BLaER1 (cell line): ENCODE results near the gene TM4SF4.

Source experiments
- H3K27ac ChIP-seq: shearing (Covaris generic); formaldehyde crosslinking; 2 replicates; pipeline ENCODE4 v1.8.1; 2022
- H3K27me3 ChIP-seq: shearing (Covaris generic); formaldehyde crosslinking; 2 replicates; pipeline ENCODE4 v1.8.1; 2022
- H3K36me3 ChIP-seq: shearing (Covaris generic); formaldehyde crosslinking; 2 replicates; pipeline ENCODE4 v1.8.1; 2022
- H3K4me1 ChIP-seq: shearing (Covaris generic); formaldehyde crosslinking; 2 replicates; pipeline ENCODE4 v1.8.1; 2022
- H3K4me2 ChIP-seq: shearing (Covaris generic); formaldehyde crosslinking; 2 replicates; pipeline ENCODE4 v1.8.1; 2022
- H3K4me3 ChIP-seq: shearing (Covaris generic); formaldehyde crosslinking; 2 replicates; pipeline ENCODE4 v1.8.1; 2022
- H3K9ac ChIP-seq: shearing (Covaris generic); formaldehyde crosslinking; 2 replicates; pipeline ENCODE4 v1.8.1; 2022
- H3K9me3 ChIP-seq: shearing (Covaris generic); formaldehyde crosslinking; 2 replicates; pipeline ENCODE4 v1.8.1; 2022
- H4K20me1 ChIP-seq: shearing (Covaris generic); formaldehyde crosslinking; 2 replicates; pipeline ENCODE4 v1.8.1; 2022
- Cebpa-rat ChIP-seq: shearing (Covaris generic); IDR thresholded peaks from 2 replicates; pipeline ENCODE4 v1.8.1; 2022

TM4SF4 gene

DNA sequence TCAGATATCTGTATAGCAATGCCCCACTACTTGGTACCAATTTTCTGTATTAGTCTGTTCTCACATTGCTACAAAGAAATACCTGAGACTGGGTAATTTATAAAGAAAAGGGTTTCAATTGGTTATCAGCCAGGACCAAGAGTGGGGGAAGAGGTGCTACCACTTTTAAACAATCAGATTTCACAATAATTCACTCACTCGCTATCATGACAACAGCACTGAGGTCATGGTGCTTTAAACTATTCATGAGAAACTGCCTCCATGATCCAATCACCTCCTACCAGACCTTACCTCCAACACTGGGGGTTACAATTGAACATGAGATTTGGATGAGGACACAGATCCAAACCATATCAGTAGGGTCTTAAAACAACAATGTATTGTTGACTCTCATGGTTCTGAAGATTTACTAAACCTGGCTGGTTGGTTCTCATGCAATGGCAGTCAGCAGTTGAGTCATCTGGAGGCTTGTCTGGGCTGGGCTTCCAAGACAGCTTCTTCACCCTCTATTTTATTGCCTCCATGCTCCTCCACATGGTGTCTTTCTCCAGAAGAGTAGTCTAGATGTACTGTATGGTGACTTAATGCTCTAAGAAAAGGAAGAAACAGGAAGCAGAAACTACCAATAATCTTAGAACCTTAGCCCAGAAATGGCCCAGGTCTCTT is 21.2 kb upstream of the TM4SF4 start:
- Histone ChIP-seq H3K4me3 (no peak overlapping the region), H3K36me3 (0 out of 2 replicates have a peak, but pooled peaks cover 5% of the 10 kb centered on the region), H3K4me1 (no peaks in the 10 kb centered on the region), H3K4me2 (no peak overlapping the region), H3K9ac (no peak overlapping the region), H4K20me1 (no peaks in the 10 kb centered on the region), H3K27ac (no peak overlapping the region), H3K27me3 (no peaks in the 10 kb centered on the region), H3K9me3 (peaks cover 23% of the 10 kb centered on the region)
- no peak for TF ChIP-seq Cebpa-rat

DNA sequence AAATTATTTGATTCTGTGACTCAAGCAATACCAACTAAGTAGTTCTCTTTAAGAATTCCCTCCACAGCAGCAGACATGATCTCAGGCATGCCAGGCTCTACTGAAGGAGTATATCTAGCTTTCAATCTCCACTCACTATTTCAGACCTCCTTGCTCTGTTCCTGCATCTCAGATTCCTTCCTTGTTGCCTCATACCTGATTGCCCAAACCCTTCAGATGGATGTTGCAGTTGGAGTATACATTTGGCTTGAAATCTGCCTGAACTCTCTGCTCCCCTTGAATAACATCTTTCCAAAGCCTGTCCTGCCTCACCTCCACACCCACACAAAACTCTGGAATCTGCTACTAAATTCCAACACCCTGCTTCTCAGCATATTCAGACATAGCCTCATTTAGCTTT is 19.8 kb upstream of the TM4SF4 start:
- Histone ChIP-seq H3K27ac (no peak overlapping the region), H3K36me3 (0 out of 2 replicates have a peak, but pooled peaks cover 5% of the 10 kb centered on the region)

DNA sequence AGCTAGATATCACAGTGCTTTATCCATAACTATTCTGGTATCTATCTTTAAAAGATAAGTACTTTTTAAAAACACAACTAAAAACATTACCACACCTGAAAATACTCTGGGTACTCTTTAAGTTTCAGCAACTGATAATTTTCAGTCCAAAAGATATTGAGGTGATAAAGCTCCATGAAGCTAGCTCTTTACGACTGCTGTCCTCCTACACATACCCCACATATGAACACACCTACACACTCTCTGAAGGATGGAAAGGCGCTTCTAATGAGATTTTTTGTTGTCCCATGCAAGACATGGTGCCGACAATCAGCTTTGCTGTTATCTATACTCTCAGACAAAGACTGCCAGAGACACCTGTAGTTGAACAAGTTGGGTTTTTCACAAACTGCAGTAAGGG is 19.1 kb upstream of the TM4SF4 start:
- TF ChIP-seq Cebpa-rat: no peak
- Histone ChIP-seq H3K4me3 (no peak overlapping the region), H4K20me1 (no peaks in the 10 kb centered on the region), H3K9me3 (peaks cover 23% of the 10 kb centered on the region), H3K4me1 (no peaks in the 10 kb centered on the region), H3K27ac (no peak overlapping the region), H3K9ac (no peak overlapping the region), H3K27me3 (no peaks in the 10 kb centered on the region), H3K36me3 (0 out of 2 replicates have a peak, but pooled peaks cover 5% of the 10 kb centered on the region), H3K4me2 (no peak overlapping the region)

More for the DNA sequence above, 19.8 kb upstream of the TM4SF4 start:
- no peaks in the 10 kb centered on the region for H3K4me1 ChIP-seq
- no peak for TF ChIP-seq Cebpa-rat
- H3K9me3 ChIP-seq: peaks cover 23% of the 10 kb centered on the region
- no peak overlapping the region for H3K9ac ChIP-seq
- no peak overlapping the region for H3K4me2 ChIP-seq
- no peaks in the 10 kb centered on the region for H4K20me1 ChIP-seq
- no peak overlapping the region for H3K4me3 ChIP-seq
- H3K27me3 ChIP-seq: no peaks in the 10 kb centered on the region

DNA sequence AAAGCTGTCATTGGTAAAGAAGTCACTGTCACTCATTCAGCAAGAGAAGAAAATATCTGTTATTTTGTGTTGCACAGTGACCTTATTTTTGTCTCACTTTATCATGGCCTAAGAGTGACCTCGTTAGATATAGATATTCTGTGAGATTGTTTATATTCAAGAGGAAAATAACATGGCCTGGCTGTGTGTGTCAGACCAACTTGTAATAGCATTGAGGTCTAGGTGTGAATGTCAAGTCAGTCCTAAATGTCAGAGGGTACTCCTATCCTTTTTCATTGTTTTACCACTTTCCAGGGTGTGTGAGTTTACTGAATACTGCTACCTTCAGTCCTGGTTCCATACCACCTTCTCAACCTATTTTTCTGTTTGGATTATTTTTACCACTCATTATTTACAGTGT is 18.5 kb upstream of the TM4SF4 start:
- H3K36me3 ChIP-seq: 0 out of 2 replicates have a peak, but pooled peaks cover 5% of the 10 kb centered on the region
- H3K9me3 ChIP-seq: peaks cover 17% of the 10 kb centered on the region
- H3K4me3 ChIP-seq: no peak overlapping the region
- H4K20me1 ChIP-seq: no peaks in the 10 kb centered on the region
- H3K27me3 ChIP-seq: no peaks in the 10 kb centered on the region
- no peak overlapping the region for H3K9ac ChIP-seq
- H3K27ac ChIP-seq: no peak overlapping the region
- no peak for TF ChIP-seq Cebpa-rat
- no peaks in the 10 kb centered on the region for H3K4me1 ChIP-seq
- H3K4me2 ChIP-seq: no peak overlapping the region

DNA sequence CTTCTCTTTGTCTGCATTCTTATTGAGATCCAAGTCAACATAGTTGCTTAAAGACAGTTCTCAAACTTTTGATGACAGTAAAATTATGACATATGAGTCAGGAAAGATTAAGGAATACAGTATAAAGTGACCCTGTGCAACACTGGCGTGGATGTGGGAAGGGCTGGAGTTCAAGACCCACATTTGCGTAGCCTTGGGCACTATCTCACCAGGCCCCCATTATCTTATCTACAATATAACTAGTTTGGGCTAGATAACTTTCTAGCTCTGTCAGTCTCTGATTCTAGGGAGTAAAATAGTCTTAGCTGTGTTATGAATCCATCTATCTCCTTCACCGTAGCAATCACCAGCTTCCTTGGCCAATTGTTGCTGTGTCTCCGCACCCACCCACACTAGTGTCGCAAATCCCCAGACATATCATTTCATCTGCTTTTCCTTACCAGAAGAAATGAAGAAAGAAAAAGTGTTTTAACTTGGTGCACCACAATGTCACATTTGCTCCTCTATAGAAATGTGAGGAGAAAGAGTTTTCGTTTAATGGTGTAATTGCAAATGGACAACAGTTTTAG is 14.9 kb upstream of the TM4SF4 start:
- Histone ChIP-seq H3K27me3 (no peaks in the 10 kb centered on the region), H3K27ac (no peak overlapping the region), H3K9ac (no peak overlapping the region), H3K9me3 (no peaks in the 10 kb centered on the region), H3K4me2 (no peak overlapping the region), H3K36me3 (no peaks in the 10 kb centered on the region), H3K4me1 (no peaks in the 10 kb centered on the region), H3K4me3 (no peak overlapping the region), H4K20me1 (no peaks in the 10 kb centered on the region)
- TF ChIP-seq Cebpa-rat: no peak

DNA sequence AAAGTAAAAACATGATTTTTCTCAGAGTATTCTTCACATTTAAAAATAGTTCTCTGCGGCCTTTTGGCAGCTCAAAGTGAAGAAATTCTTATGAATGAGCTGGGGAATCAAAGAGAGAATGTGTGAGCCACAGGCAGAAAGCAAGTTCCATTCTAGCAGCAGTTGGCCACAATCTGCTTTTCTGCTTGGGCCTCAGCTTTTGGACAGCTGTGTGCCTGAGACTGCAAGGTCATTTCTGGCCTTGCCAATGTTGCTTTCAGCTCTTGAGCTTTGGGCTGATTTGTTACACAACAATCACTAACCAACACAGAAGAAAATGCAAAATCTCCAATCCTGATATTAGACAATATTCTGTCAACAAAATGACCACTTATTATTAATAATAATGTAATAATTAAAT is 14.4 kb upstream of the TM4SF4 start:
- no peaks in the 10 kb centered on the region for H3K36me3 ChIP-seq
- no peak overlapping the region for H3K4me2 ChIP-seq
- H4K20me1 ChIP-seq: no peaks in the 10 kb centered on the region
- TF ChIP-seq Cebpa-rat: no peak
- H3K9me3 ChIP-seq: no peaks in the 10 kb centered on the region
- no peak overlapping the region for H3K9ac ChIP-seq
- H3K27me3 ChIP-seq: no peaks in the 10 kb centered on the region
- no peak overlapping the region for H3K4me3 ChIP-seq
- no peaks in the 10 kb centered on the region for H3K4me1 ChIP-seq
- H3K27ac ChIP-seq: no peak overlapping the region

DNA sequence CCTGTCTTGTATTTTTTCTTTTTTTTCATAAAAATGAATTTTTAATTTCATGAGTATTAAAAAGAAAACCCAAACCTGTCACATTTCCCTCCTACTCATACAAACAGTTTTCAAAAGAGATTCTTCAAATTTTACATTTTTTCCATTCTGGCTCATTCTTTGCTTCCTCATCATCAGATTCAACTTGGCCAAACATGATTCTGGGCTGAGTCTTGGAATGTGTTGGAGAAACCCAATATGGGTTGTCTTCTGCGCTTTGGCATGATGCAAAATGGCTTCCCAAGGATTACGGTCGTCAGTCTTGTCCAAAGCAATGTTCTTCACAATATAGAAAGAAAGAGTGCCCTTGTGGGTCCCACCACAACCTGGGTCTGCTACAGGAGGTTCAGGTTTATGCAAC is 12.4 kb upstream of the TM4SF4 start:
- Histone ChIP-seq H3K36me3 (no peaks in the 10 kb centered on the region), H3K4me3 (no peak overlapping the region), H3K27me3 (no peaks in the 10 kb centered on the region), H3K9ac (no peak overlapping the region), H4K20me1 (no peaks in the 10 kb centered on the region), H3K4me2 (no peak overlapping the region), H3K9me3 (no peaks in the 10 kb centered on the region), H3K4me1 (no peaks in the 10 kb centered on the region), H3K27ac (no peak overlapping the region)
- TF ChIP-seq Cebpa-rat: no peak

DNA sequence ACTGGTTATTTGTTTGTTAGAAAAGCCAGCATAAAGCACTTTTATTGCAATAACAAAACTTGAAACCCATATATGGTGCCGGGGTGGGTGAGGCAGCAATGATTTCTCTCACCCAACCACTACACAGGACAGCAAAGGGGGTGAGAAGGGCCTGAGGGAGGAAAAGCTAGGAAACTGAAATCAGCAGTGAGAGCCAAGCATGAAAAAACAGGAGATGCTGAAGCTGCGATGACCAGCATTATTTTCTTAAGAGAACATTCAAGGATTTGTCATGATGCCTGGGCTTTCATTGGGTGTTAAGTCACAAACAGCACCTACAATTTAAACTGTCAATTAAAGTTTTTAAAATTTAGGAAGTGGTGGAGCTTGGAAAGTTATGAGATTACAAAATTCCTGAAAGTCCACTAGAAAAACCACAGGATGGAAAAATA is 11.9 kb upstream of the TM4SF4 start:
- Histone ChIP-seq H3K27me3 (no peaks in the 10 kb centered on the region), H3K36me3 (no peaks in the 10 kb centered on the region), H3K4me1 (no peaks in the 10 kb centered on the region), H3K9me3 (no peaks in the 10 kb centered on the region), H3K4me2 (no peak overlapping the region), H3K9ac (no peak overlapping the region), H3K27ac (no peak overlapping the region), H3K4me3 (no peak overlapping the region), H4K20me1 (no peaks in the 10 kb centered on the region)
- TF ChIP-seq Cebpa-rat: no peak

DNA sequence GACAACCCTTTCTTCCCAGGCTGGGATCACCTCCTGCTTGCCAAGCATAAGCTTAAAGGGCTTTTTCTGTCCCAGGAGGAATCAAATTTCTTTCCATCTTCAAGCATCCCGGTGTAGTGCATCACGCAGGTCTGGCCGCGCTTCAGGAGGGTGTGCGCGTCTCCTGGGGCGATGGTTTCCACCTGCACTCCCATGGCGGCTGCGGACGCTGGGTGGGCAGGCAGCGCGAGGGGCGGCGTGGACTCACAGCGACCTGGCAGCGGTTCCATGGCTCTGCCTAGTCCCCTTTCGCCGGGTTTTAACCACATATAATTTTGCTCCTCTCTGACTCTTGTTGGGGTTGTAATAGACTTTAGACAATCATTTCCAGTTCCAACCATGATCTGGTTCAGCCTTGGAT is 10.6 kb upstream of the TM4SF4 start:
- Histone ChIP-seq H3K27me3 (no peaks in the 10 kb centered on the region), H3K27ac (no peak overlapping the region), H3K4me1 (no peaks in the 10 kb centered on the region)

DNA sequence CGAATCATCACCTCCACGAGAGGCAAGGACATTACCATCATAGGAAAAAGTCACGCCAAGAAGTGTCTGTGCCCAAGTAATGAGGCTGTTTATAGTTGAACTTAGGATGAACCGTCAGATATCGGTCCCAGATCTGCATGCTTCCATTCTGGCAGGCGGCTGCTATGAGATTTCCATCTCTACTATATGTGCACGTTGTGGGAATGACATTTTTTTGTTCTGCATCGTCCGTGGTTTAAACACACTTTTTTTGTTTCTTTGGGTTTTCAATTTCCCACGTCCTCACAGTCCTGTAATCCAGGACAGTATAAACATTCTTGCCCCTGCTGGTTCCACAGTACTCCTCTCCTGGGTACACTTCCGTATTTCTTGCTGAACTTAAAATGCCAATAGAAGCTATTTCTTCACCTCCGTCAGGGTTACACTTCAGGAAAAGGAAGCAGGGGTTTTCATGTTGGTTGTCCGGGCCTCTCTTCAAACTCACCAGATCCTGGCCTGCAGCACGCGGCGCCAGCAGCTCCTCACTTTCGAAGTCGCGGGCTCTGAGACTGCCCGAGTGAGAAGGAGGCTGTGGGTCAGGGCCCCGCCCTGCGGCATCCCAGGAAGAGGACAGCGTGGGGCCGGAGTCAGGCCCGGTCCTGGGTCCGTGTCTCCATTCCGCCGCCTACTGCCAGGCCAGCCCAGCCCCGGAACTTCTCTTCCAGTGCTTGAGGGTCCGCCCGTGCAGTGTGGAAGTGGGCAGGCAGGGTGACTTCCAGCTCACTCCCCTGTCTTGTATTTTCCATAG is 9.8 kb upstream of the TM4SF4 start:
- no peaks in the 10 kb centered on the region for H3K27me3 ChIP-seq
- no peaks in the 10 kb centered on the region for H4K20me1 ChIP-seq
- no peak overlapping the region for H3K4me3 ChIP-seq
- no peaks in the 10 kb centered on the region for H3K36me3 ChIP-seq
- H3K9ac ChIP-seq: no peak overlapping the region
- no peak overlapping the region for H3K27ac ChIP-seq
- H3K9me3 ChIP-seq: no peaks in the 10 kb centered on the region
- no peak for TF ChIP-seq Cebpa-rat
- no peaks in the 10 kb centered on the region for H3K4me1 ChIP-seq
- no peak overlapping the region for H3K4me2 ChIP-seq

More for the DNA sequence above, 10.6 kb upstream of the TM4SF4 start:
- no peaks in the 10 kb centered on the region for H3K36me3 ChIP-seq
- H4K20me1 ChIP-seq: no peaks in the 10 kb centered on the region
- no peak overlapping the region for H3K9ac ChIP-seq
- H3K9me3 ChIP-seq: no peaks in the 10 kb centered on the region
- no peak overlapping the region for H3K4me3 ChIP-seq
- no peak overlapping the region for H3K4me2 ChIP-seq
- TF ChIP-seq Cebpa-rat: no peak
